ENCODE results near the gene COMMD4.
"Not testable (repeated sequence)": the region's sequence is repeated elsewhere in the genome, so short reads cannot be mapped to it uniquely, and the experiment has no call there.

DNA sequence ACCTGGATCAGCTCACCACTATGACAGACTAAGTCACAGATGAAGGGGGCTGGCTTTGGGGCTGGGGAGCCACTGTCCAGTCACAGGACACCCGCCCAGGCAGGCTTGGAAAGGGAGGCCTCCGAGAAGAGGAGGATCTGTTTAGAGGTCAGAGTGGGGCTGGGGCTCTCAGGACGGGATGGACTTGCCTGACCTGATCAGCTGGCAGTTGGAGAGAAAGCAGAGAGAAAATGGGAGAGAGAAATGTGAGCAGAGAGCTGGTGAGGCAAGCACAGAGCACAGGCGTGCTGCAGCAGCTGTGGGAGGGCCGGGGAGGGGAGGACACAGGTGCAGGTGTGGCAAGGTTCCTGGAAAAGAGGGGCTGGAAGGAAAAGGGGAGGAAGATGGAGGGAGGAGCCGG is 35.8 kb upstream of the COMMD4 start:
- TF ChIP-seq, protein P1, sequence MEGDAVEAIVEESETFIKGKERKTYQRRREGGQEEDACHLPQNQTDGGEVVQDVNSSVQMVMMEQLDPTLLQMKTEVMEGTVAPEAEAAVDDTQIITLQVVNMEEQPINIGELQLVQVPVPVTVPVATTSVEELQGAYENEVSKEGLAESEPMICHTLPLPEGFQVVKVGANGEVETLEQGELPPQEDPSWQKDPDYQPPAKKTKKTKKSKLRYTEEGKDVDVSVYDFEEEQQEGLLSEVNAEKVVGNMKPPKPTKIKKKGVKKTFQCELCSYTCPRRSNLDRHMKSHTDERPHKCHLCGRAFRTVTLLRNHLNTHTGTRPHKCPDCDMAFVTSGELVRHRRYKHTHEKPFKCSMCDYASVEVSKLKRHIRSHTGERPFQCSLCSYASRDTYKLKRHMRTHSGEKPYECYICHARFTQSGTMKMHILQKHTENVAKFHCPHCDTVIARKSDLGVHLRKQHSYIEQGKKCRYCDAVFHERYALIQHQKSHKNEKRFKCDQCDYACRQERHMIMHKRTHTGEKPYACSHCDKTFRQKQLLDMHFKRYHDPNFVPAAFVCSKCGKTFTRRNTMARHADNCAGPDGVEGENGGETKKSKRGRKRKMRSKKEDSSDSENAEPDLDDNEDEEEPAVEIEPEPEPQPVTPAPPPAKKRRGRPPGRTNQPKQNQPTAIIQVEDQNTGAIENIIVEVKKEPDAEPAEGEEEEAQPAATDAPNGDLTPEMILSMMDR (IDR thresholded peaks at IDR 0.05), result not testable (repeated sequence)
- TF ChIP-seq POLR2A, EP300 (IDR thresholded peaks at IDR 0.05): not testable (repeated sequence)

Measured in stomach (tissue), 4 donors.